H1 (cell line): ENCODE measurements around the gene CYP26C1. TPM values are rescaled to one million over a fixed set of nuclear protein-coding genes. Genes with fewer than 3 reads are reported as not detected.
A peak's percentile ranks its signal among the peaks of the same experiment; 100 is the strongest.

Experiments
- ASH2L ChIP-seq: fragments of 200-600, 300-600 bp; sonication (generic); IDR thresholded peaks from one replicate; pipeline ENCODE4 v1.7.1; 2017; ENCODE audit warnings: low read length
- CBX8 ChIP-seq: fragments of 300-800, 300-1000 bp; sonication (generic); IDR thresholded peaks from 2 replicates; pipeline ENCODE4 v1.7.1; 2016; ENCODE audit warnings: low read depth, low read length, borderline replicate concordance
- EZH2 ChIP-seq: fragments of 200-600 bp; sonication (generic); IDR thresholded peaks from 2 replicates; pipeline ENCODE4 v1.7.1; 2012; ENCODE audit warnings: low read depth, mild to moderate bottlenecking, moderate library complexity, low read length, inconsistent platforms; ENCODE audit not compliant: severe bottlenecking
- GTF2F1 ChIP-seq: IDR thresholded peaks from 2 replicates; pipeline ENCODE4 v1.6.1; 2012; ENCODE audit warnings: low read depth, low read length, improper control_type of control experiment, borderline replicate concordance
- HDAC6 ChIP-seq: IDR thresholded peaks from one replicate; pipeline ENCODE4 v1.7.1; 2012; ENCODE audit warnings: low read depth, mild to moderate bottlenecking, inconsistent platforms, low read length, moderate library complexity
- JUND ChIP-seq: IDR thresholded peaks from 2 replicates; pipeline ENCODE4 v1.6.1; 2011; ENCODE audit warnings: mild to moderate bottlenecking, improper control_type of control experiment, low read length
- KDM5A ChIP-seq: fragments of 200-600 bp; IDR thresholded peaks from 2 replicates; pipeline ENCODE4 v1.7.1; 2012; ENCODE audit warnings: mild to moderate bottlenecking, low read length, inconsistent platforms, mixed read lengths
- MAFK ChIP-seq: IDR thresholded peaks from 2 replicates; pipeline ENCODE4 v1.6.1; 2012; ENCODE audit warnings: low read depth, mild to moderate bottlenecking, improper control_type of control experiment, low read length
- NRF1 ChIP-seq: IDR thresholded peaks from 2 replicates; pipeline ENCODE4 v1.6.1; 2011; ENCODE audit warnings: mild to moderate bottlenecking, low read depth, low read length, improper control_type of control experiment
- PHF8 ChIP-seq: fragments of 200-600 bp; sonication (generic); conservative IDR thresholded peaks from 2 replicates; pipeline ENCODE4 v1.7.1; 2012; ENCODE audit warnings: low read depth, mild to moderate bottlenecking, inconsistent platforms, low read length, moderate library complexity
- POLR2A ChIP-seq, 2 experiments: IDR thresholded peaks; 1 replicate in 1 of 2; 2 replicates in 1 of 2; pipeline ENCODE4 v1.6.1; 2011; ENCODE audit warnings: low read depth in 2 of 2, low read length in 2 of 2, mild to moderate bottlenecking in 2 of 2; ENCODE audit errors: control extremely low read depth in 1 of 2
- RNF2 ChIP-seq: fragments of 200-900, 300-1000 bp; sonication (generic); IDR thresholded peaks from 2 replicates; pipeline ENCODE4 v1.7.1; 2016; ENCODE audit warnings: borderline replicate concordance, low read depth, mild to moderate bottlenecking, antibody characterized with exemption, low read length; ENCODE audit not compliant: poor library complexity, severe bottlenecking; ENCODE audit errors: missing control alignments
- RXRA ChIP-seq: IDR thresholded peaks from 2 replicates; pipeline ENCODE4 v1.6.1; 2011; ENCODE audit warnings: low read depth, mild to moderate bottlenecking, low read length, moderate library complexity; ENCODE audit not compliant: insufficient read depth
- SAP30 ChIP-seq: fragments of 300-600 bp; sonication (generic); IDR thresholded peaks from 2 replicates; pipeline ENCODE4 v1.7.1; 2012; ENCODE audit warnings: low read length, moderate library complexity, mild to moderate bottlenecking, inconsistent platforms; ENCODE audit not compliant: insufficient read depth, insufficient replicate concordance
- SIRT6 ChIP-seq: IDR thresholded peaks from one replicate; pipeline ENCODE4 v1.7.1; 2012; ENCODE audit warnings: low read length, inconsistent platforms
- TAF7 ChIP-seq: optimal IDR thresholded peaks from 2 replicates; pipeline ENCODE3; 2011; ENCODE audit warnings: low read depth, mild to moderate bottlenecking, inconsistent platforms, low read length, moderate library complexity, borderline replicate concordance
- TBP ChIP-seq: IDR thresholded peaks from 2 replicates; pipeline ENCODE4 v1.6.1; 2011; ENCODE audit warnings: low read depth, low read length, improper control_type of control experiment
- polyA plus RNA-seq, 7 experiments: library from polyadenylated mRNA; depleted of rRNA in 3 of 7; stranded (reverse) in 5 of 7; unstranded in 2 of 7; fragments of >200 nt in 5 of 7; fragments of 200-250 nt in 2 of 7; gene quantifications; 1 replicate in 5 of 7; 2 replicates in 1 of 7; 4 replicates in 1 of 7; pipeline versions ENCODE4 v1.2.1 to v1.2.3, GENCODE V29; 2011 to 2013; ENCODE audit warnings: missing spikeins in 2 of 7, mixed read lengths in 2 of 7
- total RNA-seq: library from RNA; stranded (reverse); fragmentation: NEBNext Ultra II Directional; extraction: Animal tissue kit (Norgen Biotek cat#: 25700); gene quantifications from 2 replicates; pipeline ENCODE4 v1.2.1, GENCODE V29; 2021

Gene CYP26C1
- total and polyA plus RNA-seq, 2 of the 8 experiments (the other 6 are each of a cell fraction or from before 2014, with no cell fraction given), result 0.12 to 0.28 TPM

GRCh38 chr10:93068411-93069244 lies 8.0 kb downstream of the CYP26C1 start (continued):
- no peak for TF ChIP-seq KDM5A
- no peak for TF ChIP-seq GTF2F1
- TF ChIP-seq CBX8, result peak; percentile 74; the same call in 1 of the 2 replicates
- TF ChIP-seq SAP30, result no peak
- TF ChIP-seq EZH2, result peak; percentile 100
- peak; percentile 95 for TF ChIP-seq RNF2
- no peak for TF ChIP-seq MAFK
- no peak for TF ChIP-seq NRF1
- no peak for TF ChIP-seq TBP
- no peak for TF ChIP-seq TAF7
- no peak for TF ChIP-seq HDAC6
- no peak for TF ChIP-seq RXRA
- TF ChIP-seq POLR2A (IDR thresholded peaks at IDR 0.05; ENCODE audit: control extremely low read depth in 1 of 2, low read depth in 2 of 2, low read length in 2 of 2), result no peak
- TF ChIP-seq SIRT6, result no peak
- TF ChIP-seq ASH2L, result no peak
- TF ChIP-seq PHF8, result no peak
- TF ChIP-seq JUND, result no peak
